Upper lobe of left lung (tissue), 4 donors: ENCODE results near the gene LRRC3C.

Source experiments
- EP300 ChIP-seq, 4 donors: sonication (generic); formaldehyde crosslinking; IDR thresholded peaks; one replicate each; pipeline ENCODE4 v1.5.1; 2017; ENCODE audit warnings: antibody characterized with exemption in 4 of 4, control low read depth in 2 of 4
- POLR2A ChIP-seq, 4 donors: fragments of 450-650 bp; IDR thresholded peaks; one replicate each; pipeline ENCODE4 v1.5.1; 2016 to 2017; ENCODE audit warnings: antibody characterized with exemption in 4 of 4, mild to moderate bottlenecking in 2 of 4
- POLR2AphosphoS5 ChIP-seq, 2 donors: sonication (generic); formaldehyde crosslinking; IDR thresholded peaks; one replicate each; pipeline ENCODE4 v1.5.1; 2017; ENCODE audit warnings: antibody characterized with exemption in 2 of 2
- TF ChIP-seq, protein P1 (sequence below), 6 experiments: fragments of 450-650 bp in 4 of 6; fragments of 200-600 bp in 2 of 6; sonication (generic) in 2 of 6; IDR thresholded peaks; one replicate each; pipeline ENCODE4 v1.5.1; 2016 to 2019; ENCODE audit warnings: antibody characterized with exemption in 6 of 6

DNA sequence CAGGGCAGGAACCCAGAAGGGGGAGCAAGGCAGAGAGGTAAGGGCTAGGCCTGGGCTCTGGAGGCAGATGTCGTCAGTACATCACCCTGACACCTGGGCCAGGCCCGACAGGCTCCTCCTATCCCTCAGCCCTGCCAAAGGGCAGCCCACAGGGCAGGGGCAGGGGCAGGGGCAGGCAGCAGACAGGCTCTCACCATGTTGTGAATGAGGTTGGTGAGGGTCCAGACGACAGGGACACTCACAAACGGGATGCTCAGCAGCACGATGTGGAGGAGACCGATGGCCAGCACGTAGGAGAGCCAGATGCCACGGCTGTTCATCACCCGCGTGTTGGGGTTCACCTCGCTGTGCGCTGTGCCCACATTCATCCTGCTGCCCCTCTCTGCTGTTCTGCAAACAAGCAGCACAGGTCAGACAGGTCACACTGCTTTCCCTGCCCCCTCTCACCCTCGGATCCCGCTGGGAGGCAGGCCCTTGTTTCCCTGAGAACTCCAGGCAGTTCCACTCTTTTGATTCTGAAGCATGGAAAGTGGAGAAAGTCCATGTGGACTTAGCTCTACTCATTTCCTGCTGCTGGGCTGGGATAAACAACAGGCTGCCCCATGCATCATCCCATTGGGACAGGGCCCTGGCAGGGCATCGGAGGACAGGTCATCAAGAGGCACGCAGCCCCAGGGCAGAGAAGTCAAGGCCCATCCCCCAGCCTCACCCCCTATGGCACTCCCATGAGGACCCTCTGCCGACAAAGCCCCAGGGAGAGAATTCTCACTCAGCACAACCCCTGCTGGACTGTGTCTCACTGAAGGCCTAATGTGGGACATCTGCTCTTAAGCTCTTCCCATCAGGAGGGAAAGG, 3.5 kb upstream of the LRRC3C start:
- TF ChIP-seq, protein P1, sequence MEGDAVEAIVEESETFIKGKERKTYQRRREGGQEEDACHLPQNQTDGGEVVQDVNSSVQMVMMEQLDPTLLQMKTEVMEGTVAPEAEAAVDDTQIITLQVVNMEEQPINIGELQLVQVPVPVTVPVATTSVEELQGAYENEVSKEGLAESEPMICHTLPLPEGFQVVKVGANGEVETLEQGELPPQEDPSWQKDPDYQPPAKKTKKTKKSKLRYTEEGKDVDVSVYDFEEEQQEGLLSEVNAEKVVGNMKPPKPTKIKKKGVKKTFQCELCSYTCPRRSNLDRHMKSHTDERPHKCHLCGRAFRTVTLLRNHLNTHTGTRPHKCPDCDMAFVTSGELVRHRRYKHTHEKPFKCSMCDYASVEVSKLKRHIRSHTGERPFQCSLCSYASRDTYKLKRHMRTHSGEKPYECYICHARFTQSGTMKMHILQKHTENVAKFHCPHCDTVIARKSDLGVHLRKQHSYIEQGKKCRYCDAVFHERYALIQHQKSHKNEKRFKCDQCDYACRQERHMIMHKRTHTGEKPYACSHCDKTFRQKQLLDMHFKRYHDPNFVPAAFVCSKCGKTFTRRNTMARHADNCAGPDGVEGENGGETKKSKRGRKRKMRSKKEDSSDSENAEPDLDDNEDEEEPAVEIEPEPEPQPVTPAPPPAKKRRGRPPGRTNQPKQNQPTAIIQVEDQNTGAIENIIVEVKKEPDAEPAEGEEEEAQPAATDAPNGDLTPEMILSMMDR (IDR thresholded peaks at IDR 0.05) = no peak
- no peak for TF ChIP-seq POLR2A (IDR thresholded peaks at IDR 0.05)
- TF ChIP-seq POLR2AphosphoS5 (IDR thresholded peaks at IDR 0.05) = no peak
- no peak for TF ChIP-seq EP300 (IDR thresholded peaks at IDR 0.05)
